Activated CD8-positive, alpha-beta memory T cell treated with anti-CD3 and anti-CD28 coated beads, Interleukin-2, amount 10 ng/mL, durations not matched to agents 7 days and 5 days (primary cell): Measurements from ENCODE around the gene UBE2O. TPM values are rescaled to one million over a fixed set of nuclear protein-coding genes. Genes with fewer than 3 reads are reported as not detected.

ENCODE experiments used
- ATAC-seq: fragments of 150-1000 bp; cut with Tn5 transposase; one replicate; pipeline ENCODE4 v1.10.0; 2021; ENCODE audit warnings: moderate library complexity
- CTCF ChIA-PET: fragments of 350-600 bp; sonication (Branson Sonifier 250); formaldehyde crosslinking; loops from one replicate; lab custom pipeline; 2021; ENCODE audit warnings: antibody characterized with exemption; lab: Charles Lee
- DNase-seq: peaks from one replicate; pipeline ENCODE4 v3.0.0-alpha.2; 2020
- H3K27ac Mint-ChIP-seq: one replicate; pipeline ENCODE4 v1.8.0; 2021; ENCODE audit warnings: mild to moderate bottlenecking, mixed read lengths
- H3K27me3 Mint-ChIP-seq: one replicate; pipeline ENCODE4 v1.8.0; 2021; ENCODE audit warnings: mixed read lengths
- H3K36me3 Mint-ChIP-seq: one replicate; pipeline ENCODE4 v1.8.0; 2021; ENCODE audit warnings: mild to moderate bottlenecking, mixed read lengths
- H3K4me1 Mint-ChIP-seq: one replicate; pipeline ENCODE4 v1.8.0; 2021; ENCODE audit warnings: mixed read lengths
- H3K4me3 Mint-ChIP-seq: one replicate; pipeline ENCODE4 v1.8.0; 2021; ENCODE audit warnings: mild to moderate bottlenecking, moderate library complexity, mixed read lengths
- H3K9me3 Mint-ChIP-seq: one replicate; pipeline ENCODE4 v1.8.0; 2022; ENCODE audit warnings: low read depth, mixed read lengths
- total RNA-seq, 2 experiments: library from RNA; stranded (reverse); gene quantifications; one replicate each; pipeline ENCODE4 v1.2.3, GENCODE V29; 2021

Gene UBE2O
- total RNA-seq: 10 to 100 TPM; 30.2 to 34.7 TPM

DNA sequence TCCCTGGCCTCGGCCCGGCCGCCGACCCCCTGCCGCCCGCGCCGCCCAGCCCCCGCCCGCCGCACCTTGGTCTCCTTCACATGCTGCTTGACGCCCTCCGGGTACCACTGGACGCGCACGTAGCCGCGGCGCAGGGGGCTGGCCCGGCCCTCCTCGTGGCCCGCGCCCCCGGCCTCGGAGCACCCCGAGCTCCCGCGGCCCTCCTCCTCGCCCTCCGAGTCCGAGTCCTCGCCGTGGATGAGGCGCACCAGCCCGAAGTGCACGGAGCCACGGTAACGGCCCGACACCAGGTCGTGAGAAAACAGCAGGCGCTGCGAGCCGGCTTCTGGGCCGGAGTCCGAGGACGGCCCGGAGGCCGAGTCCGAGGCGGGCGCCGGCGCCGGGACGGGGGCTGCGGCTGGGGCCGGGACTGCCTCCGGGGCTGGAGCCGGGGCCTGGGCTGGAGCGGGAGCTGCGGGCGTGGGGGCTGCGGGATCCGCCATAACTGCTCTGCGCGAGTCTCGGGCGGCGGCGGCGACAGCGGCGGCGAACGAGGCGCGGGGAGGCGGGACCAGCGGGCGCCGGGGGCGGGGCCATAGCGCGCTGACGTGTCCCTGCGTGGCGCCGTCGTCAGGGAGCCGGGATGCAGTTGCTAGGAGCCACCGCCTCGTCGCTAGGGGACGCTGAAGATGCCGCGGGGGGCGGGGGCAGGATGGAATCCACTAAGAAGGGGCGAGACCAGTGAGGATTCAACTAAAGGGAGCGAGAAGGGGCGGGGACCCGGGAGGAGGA is at the start of gene UBE2O:
Gene UBE2O, minus strand, starts transcription at position 493 of the 771 bp plus-strand sequence. Its CDS starts 11 bp downstream, at position 482.
- H3K27ac Mint-ChIP-seq: peak within 1 kb of the TSS; percentile 54
- peaks cover 34% of the 10 kb centered on the region for H3K4me1 Mint-ChIP-seq
- ATAC-seq (peak; percentile 94), DNase-seq (peak; percentile 95)
- CTCF ChIA-PET: interaction anchor here (0.6 to 4.0 kb wide), 17 partner anchors 9 to 171 kb away, joined by 3 to 15 read pairs (median 4); partner anchors contain the start of gene AANAT
- no peaks in the 10 kb centered on the region for H3K9me3 Mint-ChIP-seq
- H3K4me3 Mint-ChIP-seq: peak within 1 kb of the TSS; percentile 86
- H3K36me3 Mint-ChIP-seq: no peaks in the 10 kb centered on the region
- H3K27me3 Mint-ChIP-seq: peaks cover 6% of the 10 kb centered on the region

DNA sequence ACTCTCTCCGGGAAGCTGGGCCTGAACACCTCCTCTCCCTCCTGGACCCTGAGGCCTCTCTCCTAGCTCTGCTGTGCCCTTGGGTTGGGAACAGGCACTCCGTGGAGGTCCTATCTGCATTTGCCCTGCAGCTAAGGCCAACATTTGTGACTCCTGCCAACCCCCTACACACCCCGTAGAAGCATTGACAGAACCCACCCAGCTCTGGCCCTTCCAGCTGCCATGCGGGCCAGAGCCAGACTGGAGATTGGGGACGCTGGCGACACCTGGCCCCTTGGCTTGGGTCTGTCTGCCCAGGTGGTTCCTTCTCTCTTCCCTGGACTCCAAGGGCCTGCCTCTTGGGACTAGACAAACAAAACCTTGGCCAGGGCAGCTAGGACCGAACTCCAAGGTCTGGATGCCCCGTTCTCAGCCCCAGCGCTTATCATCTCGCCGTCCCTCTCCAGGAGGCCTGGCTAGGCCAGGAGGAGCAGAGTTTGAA is 48.9 kb upstream of the UBE2O start:
- Mint-ChIP-seq H3K4me3 (peak overlapping the region; percentile 84), H3K9me3 (no peaks in the 10 kb centered on the region), H3K36me3 (no peaks in the 10 kb centered on the region), H3K4me1 (peaks cover 50% of the 10 kb centered on the region), H3K27me3 (no peaks in the 10 kb centered on the region), H3K27ac (peak overlapping the region; percentile 96)
- no peak for ATAC-seq
- no peak for DNase-seq
- CTCF ChIA-PET: interaction anchor here (0.9 to 15.6 kb wide), 7 partner anchors 9 to 104 kb away, joined by 3 to 192 read pairs (median 6); partner anchors contain the start of genes AANAT and UBE2O

GRCh38 chr17:76501018-76501826 is 48.3 kb upstream of the UBE2O start, which contains the start of gene RHBDF2:
Gene RHBDF2 (minus strand): TSS chr17:76501423. CDS start chr17:76481524, 19,899 bp downstream.
- DNase-seq (peak; percentile 96), ATAC-seq (peak; percentile 92)
- Mint-ChIP-seq H3K4me1 (peaks cover 47% of the 10 kb centered on the region), H3K27me3 (no peaks in the 10 kb centered on the region), H3K4me3 (peak within 1 kb of the TSS; percentile 84), H3K9me3 (no peaks in the 10 kb centered on the region), H3K27ac (peak within 1 kb of the TSS; percentile 96), H3K36me3 (no peaks in the 10 kb centered on the region)
- CTCF ChIA-PET: interaction anchor here (1.2 to 15.6 kb wide), 6 partner anchors 10 to 115 kb away, joined by 3 to 192 read pairs (median 5); partner anchors contain the start of gene AANAT

GRCh38 chr17:76500747-76501017 is 47.7 kb upstream of the UBE2O start:
- H3K4me3 Mint-ChIP-seq: peak overlapping the region; percentile 84
- no peaks in the 10 kb centered on the region for H3K36me3 Mint-ChIP-seq
- DNase-seq (no peak), ATAC-seq (peak; percentile 28)
- H3K27ac Mint-ChIP-seq: peak overlapping the region; percentile 21
- CTCF ChIA-PET: interaction anchor here (1.1 to 15.6 kb wide), 5 partner anchors 10 to 115 kb away, joined by 3 to 192 read pairs (median 4); partner anchors contain the start of gene AANAT
- no peaks in the 10 kb centered on the region for H3K9me3 Mint-ChIP-seq
- peaks cover 44% of the 10 kb centered on the region for H3K4me1 Mint-ChIP-seq
- no peaks in the 10 kb centered on the region for H3K27me3 Mint-ChIP-seq

- H3K27ac Mint-ChIP-seq: peak overlapping the region; percentile 21
Measured at GRCh38 chr17:76500074-76500746, 47.3 kb upstream of the UBE2O start.

GRCh38 chr17:76499267-76499667 is 46.3 kb upstream of the UBE2O start:
- CTCF ChIA-PET: interaction anchor here (0.6 to 15.6 kb wide), 10 partner anchors 8 to 147 kb away, joined by 3 to 192 read pairs (median 4); partner anchors contain the start of genes AANAT and UBE2O
- Mint-ChIP-seq H3K4me3 (peak overlapping the region; percentile 84), H3K27me3 (no peaks in the 10 kb centered on the region), H3K36me3 (no peaks in the 10 kb centered on the region), H3K27ac (peak overlapping the region; percentile 78), H3K4me1 (peaks cover 52% of the 10 kb centered on the region), H3K9me3 (no peaks in the 10 kb centered on the region)
- ATAC-seq (no peak), DNase-seq (no peak)

More at GRCh38 chr17:76500074-76500746, 47.3 kb upstream of the UBE2O start:
- DNase-seq (no peak), ATAC-seq (no peak)
- peak overlapping the region; percentile 84 for H3K4me3 Mint-ChIP-seq
- no peaks in the 10 kb centered on the region for H3K27me3 Mint-ChIP-seq
- peaks cover 46% of the 10 kb centered on the region for H3K4me1 Mint-ChIP-seq
- CTCF ChIA-PET: interaction anchor here (0.9 to 15.6 kb wide), 10 partner anchors 9 to 148 kb away, joined by 3 to 192 read pairs (median 4); partner anchors contain the start of genes AANAT and UBE2O
- no peaks in the 10 kb centered on the region for H3K9me3 Mint-ChIP-seq
- no peaks in the 10 kb centered on the region for H3K36me3 Mint-ChIP-seq

DNA sequence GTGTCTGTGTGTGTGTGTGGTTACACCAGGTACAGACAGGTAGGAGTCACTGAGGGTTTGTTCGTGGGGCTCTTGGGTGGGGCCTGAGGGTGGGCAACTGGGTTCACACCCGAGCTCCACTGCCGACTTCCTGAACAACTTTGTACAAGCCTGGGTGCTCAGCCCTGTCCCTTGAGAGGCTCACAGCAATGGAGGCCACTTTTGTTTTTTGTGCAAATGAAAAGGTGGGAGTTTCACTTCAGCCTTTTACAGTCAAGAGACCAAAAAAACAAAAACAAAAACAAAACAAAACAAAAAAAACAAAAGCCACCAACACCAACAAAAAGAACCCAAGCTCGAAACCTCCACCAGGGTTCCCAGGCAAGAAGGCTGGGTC is 45.9 kb upstream of the UBE2O start:
- Mint-ChIP-seq H3K4me3 (peak overlapping the region; percentile 32), H3K9me3 (no peaks in the 10 kb centered on the region), H3K4me1 (peaks cover 54% of the 10 kb centered on the region)

GRCh38 chr17:76497979-76498875 is 45.3 kb upstream of the UBE2O start:
- DNase-seq: no peak
- H3K9me3 Mint-ChIP-seq: no peaks in the 10 kb centered on the region
- ATAC-seq: no peak
- H3K4me1 Mint-ChIP-seq: peaks cover 60% of the 10 kb centered on the region
- CTCF ChIA-PET: interaction anchor here (0.7 to 15.6 kb wide), 5 partner anchors 8 to 127 kb away, joined by 3 to 192 read pairs (median 3); partner anchors contain the start of gene AANAT
- H3K36me3 Mint-ChIP-seq: no peaks in the 10 kb centered on the region
- H3K27ac Mint-ChIP-seq: peak overlapping the region; percentile 78
- H3K4me3 Mint-ChIP-seq: peak overlapping the region; percentile 32
- no peaks in the 10 kb centered on the region for H3K27me3 Mint-ChIP-seq

More for the DNA sequence above, 45.9 kb upstream of the UBE2O start:
- DNase-seq (no peak), ATAC-seq (no peak)
- no peaks in the 10 kb centered on the region for H3K36me3 Mint-ChIP-seq
- CTCF ChIA-PET: interaction anchor here (0.6 to 15.6 kb wide), 7 partner anchors 8 to 126 kb away, joined by 3 to 192 read pairs (median 4); partner anchors contain the start of gene AANAT
- peak overlapping the region; percentile 78 for H3K27ac Mint-ChIP-seq
- H3K27me3 Mint-ChIP-seq: no peaks in the 10 kb centered on the region

GRCh38 chr17:76497699-76497978 is 44.7 kb upstream of the UBE2O start:
- Mint-ChIP-seq H3K9me3 (no peaks in the 10 kb centered on the region), H3K4me1 (peaks cover 66% of the 10 kb centered on the region), H3K36me3 (no peaks in the 10 kb centered on the region), H3K27me3 (no peaks in the 10 kb centered on the region), H3K4me3 (no peak overlapping the region), H3K27ac (no peak overlapping the region)
- ATAC-seq: no peak
- CTCF ChIA-PET: interaction anchor here (2.5 to 15.6 kb wide), 2 partner anchors 10 to 30 kb away, joined by 11 to 192 read pairs; partner anchors contain the start of gene AANAT
- DNase-seq: no peak

- Mint-ChIP-seq H3K4me3 (no peak overlapping the region), H3K9me3 (no peaks in the 10 kb centered on the region), H3K4me1 (peaks cover 74% of the 10 kb centered on the region), H3K27ac (peak overlapping the region; percentile 19), H3K36me3 (no peaks in the 10 kb centered on the region), H3K27me3 (no peaks in the 10 kb centered on the region)
- CTCF ChIA-PET: no interaction called here
- ATAC-seq (no peak), DNase-seq (no peak)
Measured at GRCh38 chr17:76496464-76496863, 43.5 kb upstream of the UBE2O start.

- Mint-ChIP-seq H3K27ac (no peak overlapping the region), H3K27me3 (no peaks in the 10 kb centered on the region), H3K4me3 (no peak overlapping the region), H3K4me1 (peaks cover 74% of the 10 kb centered on the region), H3K36me3 (no peaks in the 10 kb centered on the region), H3K9me3 (no peaks in the 10 kb centered on the region)
- no peak for ATAC-seq
- CTCF ChIA-PET: interaction anchor here (1.0 kb wide), 1 partner anchor 16 kb away, joined by 3 read pairs; no protein-coding TSS in a partner anchor
- no peak for DNase-seq
Measured at GRCh38 chr17:76495663-76496400, 42.9 kb upstream of the UBE2O start.
